Measurements from ENCODE around the gene POF1B.

POF1B gene

DNA sequence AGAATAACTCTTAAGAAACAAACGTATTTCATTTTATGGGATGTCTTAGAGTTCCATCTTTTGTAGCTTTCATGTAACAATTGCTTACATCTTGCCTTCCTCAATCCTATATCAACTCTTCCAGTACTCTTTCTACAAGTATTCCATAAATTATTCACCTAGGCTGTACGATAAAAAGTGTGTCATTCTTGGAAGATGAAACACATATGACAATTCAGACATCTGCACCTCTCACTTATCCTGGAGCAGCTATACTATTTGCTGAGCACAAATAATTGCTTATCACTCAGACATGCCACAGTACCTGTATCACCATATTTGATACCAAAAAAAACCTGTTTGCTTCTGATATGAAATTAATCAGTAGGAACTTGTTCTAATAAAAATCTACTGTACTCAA lies 1.0 kb downstream of the POF1B start:
- TF ChIP-seq, protein P1, sequence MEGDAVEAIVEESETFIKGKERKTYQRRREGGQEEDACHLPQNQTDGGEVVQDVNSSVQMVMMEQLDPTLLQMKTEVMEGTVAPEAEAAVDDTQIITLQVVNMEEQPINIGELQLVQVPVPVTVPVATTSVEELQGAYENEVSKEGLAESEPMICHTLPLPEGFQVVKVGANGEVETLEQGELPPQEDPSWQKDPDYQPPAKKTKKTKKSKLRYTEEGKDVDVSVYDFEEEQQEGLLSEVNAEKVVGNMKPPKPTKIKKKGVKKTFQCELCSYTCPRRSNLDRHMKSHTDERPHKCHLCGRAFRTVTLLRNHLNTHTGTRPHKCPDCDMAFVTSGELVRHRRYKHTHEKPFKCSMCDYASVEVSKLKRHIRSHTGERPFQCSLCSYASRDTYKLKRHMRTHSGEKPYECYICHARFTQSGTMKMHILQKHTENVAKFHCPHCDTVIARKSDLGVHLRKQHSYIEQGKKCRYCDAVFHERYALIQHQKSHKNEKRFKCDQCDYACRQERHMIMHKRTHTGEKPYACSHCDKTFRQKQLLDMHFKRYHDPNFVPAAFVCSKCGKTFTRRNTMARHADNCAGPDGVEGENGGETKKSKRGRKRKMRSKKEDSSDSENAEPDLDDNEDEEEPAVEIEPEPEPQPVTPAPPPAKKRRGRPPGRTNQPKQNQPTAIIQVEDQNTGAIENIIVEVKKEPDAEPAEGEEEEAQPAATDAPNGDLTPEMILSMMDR (IDR thresholded peaks at IDR 0.05; ENCODE audit: control insufficient read depth, insufficient read depth, low read depth, low read length, missing control alignments) = no peak
- no peak for DNase-seq (ENCODE audit: low read depth)
- no peak overlapping the region for H3K4me3 ChIP-seq (ENCODE audit: control insufficient read depth, low read depth, low read length)

DNA sequence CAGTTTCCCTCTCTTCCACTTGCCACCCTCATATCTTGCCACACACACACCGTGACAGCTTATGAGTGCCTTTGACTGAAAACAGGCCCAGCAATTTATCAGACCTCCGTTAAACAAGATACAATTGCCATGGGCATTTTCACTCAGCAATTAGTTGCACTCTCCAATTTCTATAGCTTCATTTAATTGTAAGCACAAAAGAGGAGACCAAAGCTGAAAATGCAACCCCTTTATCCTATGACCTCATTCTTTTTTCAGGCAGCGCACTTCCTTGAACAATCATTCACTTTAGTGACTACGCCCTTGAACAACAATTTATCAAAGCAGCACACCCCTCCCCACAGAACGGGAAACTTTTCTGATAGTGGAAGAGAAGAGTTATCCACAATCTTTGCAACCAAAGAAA lies 4.1 kb downstream of the POF1B start:
- no peak for DNase-seq (ENCODE audit: low read depth)
- no peak overlapping the region for H3K4me3 ChIP-seq (ENCODE audit: control insufficient read depth, low read depth, low read length)
- TF ChIP-seq, protein P1 (IDR thresholded peaks at IDR 0.05; ENCODE audit: control insufficient read depth, insufficient read depth, low read depth, low read length, missing control alignments) = no peak

DNA sequence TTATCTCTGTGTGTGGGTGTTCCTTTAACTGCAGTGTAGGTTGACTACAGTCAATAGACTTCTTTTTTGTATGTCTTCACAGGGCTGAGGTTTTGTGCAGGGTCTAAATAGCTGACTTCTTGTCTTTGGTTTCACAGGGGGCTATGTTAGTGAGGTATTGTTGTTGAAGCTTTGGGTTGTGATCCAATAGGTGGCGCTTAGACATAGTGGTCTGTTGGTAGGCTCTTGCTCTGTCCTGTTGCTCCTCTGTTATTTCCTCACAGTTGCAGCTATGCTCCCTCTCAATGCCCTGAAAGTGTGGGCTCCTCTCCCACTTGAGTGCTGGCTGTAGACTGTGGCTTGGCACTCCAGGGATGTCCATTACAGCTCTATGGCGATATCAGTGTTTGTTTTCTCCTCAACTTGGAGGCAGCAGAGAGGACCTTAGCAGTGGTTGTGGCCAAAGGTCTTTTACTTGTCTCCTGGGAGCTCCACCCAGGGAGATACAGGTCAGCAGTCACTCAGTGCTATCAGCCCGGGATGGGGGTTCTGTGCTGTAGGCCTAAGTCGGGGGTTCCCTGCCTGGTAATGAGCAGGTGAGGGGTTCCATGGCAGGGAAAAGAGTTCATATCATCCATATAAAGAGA lies 14.0 kb downstream of the POF1B start:
- TF ChIP-seq, protein P1 (IDR thresholded peaks at IDR 0.05; ENCODE audit: control insufficient read depth, insufficient read depth, low read depth, low read length, missing control alignments) = no peak
- H3K4me3 ChIP-seq (ENCODE audit: control insufficient read depth, low read depth, low read length) = no peak overlapping the region
- no peak for DNase-seq (ENCODE audit: low read depth)

DNA sequence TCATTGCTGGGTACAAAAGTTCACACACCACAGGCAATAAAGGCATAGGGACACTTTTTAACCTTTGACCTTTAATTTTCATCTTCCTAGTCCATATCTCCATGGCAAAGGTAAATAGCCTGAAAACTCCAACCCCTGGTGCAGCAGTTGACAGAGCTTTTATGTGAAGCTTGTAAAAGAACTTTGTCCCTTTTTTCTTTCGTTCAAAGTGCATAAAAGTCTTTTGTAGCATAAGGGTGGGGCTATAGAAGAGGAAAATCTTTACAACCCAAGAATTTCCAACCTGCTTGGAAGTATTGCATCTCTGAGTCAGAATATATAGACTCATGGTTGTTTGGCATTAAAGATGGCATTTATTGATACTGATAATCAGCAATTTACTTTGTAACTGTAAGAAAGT lies 20.4 kb downstream of the POF1B start:
- TF ChIP-seq, protein P1 (IDR thresholded peaks at IDR 0.05; ENCODE audit: control insufficient read depth, insufficient read depth, low read depth, low read length, missing control alignments) = no peak
- no peak overlapping the region for H3K4me3 ChIP-seq (ENCODE audit: control insufficient read depth, low read depth, low read length)

DNA sequence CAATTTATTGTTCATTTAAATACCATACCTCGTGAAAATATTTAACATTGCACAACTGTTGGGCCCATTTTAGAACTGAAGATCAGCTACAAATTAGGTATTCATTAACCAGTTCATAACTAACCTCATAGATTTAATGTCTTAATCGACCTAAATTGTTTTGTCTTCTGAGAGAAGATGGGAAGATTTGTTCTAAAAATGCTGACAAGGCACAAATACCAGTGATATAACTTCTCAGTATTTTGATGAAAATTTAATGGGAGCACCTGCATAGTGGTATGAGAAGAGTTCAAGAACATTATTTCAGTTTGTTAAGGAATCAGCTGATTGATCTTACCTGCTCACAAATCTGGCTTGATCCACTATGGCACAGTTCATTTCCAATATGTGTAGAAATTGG lies 33.9 kb downstream of the POF1B start:
- H3K4me3 ChIP-seq (ENCODE audit: control insufficient read depth, low read depth, low read length) = no peak overlapping the region
- DNase-seq (ENCODE audit: low read depth) = no peak
- TF ChIP-seq, protein P1 (IDR thresholded peaks at IDR 0.05; ENCODE audit: control insufficient read depth, insufficient read depth, low read depth, low read length, missing control alignments) = no peak

More for the DNA sequence above, 20.4 kb downstream of the POF1B start:
- no peak for DNase-seq (ENCODE audit: low read depth)

DNA sequence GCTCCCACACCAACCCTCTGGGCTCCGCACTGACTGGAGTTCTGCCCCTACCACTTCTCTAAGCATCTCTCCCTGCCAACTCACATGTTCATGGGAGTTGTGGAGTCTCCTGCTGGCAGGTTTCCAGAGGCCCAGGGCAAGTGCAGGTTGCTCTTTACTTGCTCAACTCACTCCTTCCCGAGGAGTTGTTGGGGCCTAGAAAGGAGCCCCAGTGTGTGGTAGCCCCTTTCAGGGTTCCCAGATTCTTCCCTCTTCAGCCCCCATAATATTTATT lies 52.5 kb downstream of the POF1B start:
- no peak overlapping the region for H3K4me3 ChIP-seq (ENCODE audit: control insufficient read depth, low read depth, low read length)
- TF ChIP-seq, protein P1 (IDR thresholded peaks at IDR 0.05; ENCODE audit: control insufficient read depth, insufficient read depth, low read depth, low read length, missing control alignments) = no peak
- no peak for DNase-seq (ENCODE audit: low read depth)

Measured in AG09309 (cell line).